ENCODE data around the gene RABGGTA. TPM values are rescaled to one million over a fixed set of nuclear protein-coding genes. Genes with fewer than 3 reads are reported as not detected.

RABGGTA gene
- total and polyA plus RNA-seq, 9 donors, result 7.9 to 48.3 (median 23.1) TPM

DNA sequence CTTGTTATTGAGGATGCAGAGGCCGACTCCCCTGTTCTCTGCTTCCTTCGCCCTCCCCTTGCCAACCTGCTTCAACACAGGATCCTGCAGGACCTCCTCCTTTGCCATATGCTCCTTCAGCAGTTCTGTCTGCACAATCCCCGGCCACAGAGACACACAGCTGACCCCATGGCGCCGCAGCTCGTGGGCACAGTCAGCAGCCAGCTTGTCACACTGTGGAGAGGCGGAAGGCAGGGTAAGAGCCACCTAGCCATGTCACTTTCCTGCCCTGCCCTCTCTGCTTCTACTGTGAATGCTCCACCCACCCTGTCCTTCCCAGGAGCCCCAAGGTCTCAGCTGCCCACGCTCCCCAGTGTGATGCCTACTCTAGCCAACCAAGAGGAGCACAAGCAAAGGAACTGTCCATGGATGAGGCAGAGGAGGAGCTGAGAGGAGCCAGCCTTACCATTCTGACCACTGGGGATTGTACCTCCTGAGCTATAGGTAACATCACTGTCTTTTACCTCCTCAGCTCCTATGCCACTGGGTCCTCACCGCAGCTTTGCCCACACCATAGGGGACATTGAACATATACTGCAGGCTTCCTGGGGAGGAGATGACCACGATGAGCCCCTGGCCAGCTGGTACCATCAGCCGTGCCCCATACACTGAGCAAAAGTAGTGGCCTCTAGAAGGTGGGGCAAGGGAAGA, 20.9 kb upstream of the RABGGTA start:
- 90 to 91% (median 90%) methylated on average over 11 of the region's 11 CpGs for WGBS, 3 donors
- intact Hi-C loops (cut with DNase I), result no loop called here

GRCh38 chr14:24291446-24292117, 20.2 kb upstream of the RABGGTA start:
- no peaks in the 10 kb centered on the region for H3K36me3 ChIP-seq
- no peaks in the 10 kb centered on the region for H3K4me1 ChIP-seq (ENCODE audit: insufficient read depth)
- DNase-seq, result no peak
- WGBS, 3 donors, result 82 to 86% (median 82%) methylated on average over 3 of the region's 3 CpGs
- no peak for TF ChIP-seq EP300 (IDR thresholded peaks at IDR 0.05)
- TF ChIP-seq CTCF (IDR thresholded peaks at IDR 0.05), result no peak
- no peak for TF ChIP-seq POLR2A (IDR thresholded peaks at IDR 0.05)
- H3K27me3 ChIP-seq, result no peaks in the 10 kb centered on the region
- H3K4me3 ChIP-seq, result no peak overlapping the region
- H3K9me3 ChIP-seq, result no peaks in the 10 kb centered on the region
- intact Hi-C loops (cut with DNase I), result no loop called here
- no peak overlapping the region for H3K27ac ChIP-seq

More for the DNA sequence above, 20.9 kb upstream of the RABGGTA start:
- Histone ChIP-seq H3K27ac (no peak overlapping the region), H3K36me3 (no peaks in the 10 kb centered on the region), H3K4me1 (ENCODE audit: insufficient read depth) (no peaks in the 10 kb centered on the region), H3K4me3 (no peak overlapping the region), H3K9me3 (no peaks in the 10 kb centered on the region), H3K27me3 (no peaks in the 10 kb centered on the region)
- DNase-seq, result no peak
- TF ChIP-seq CTCF (IDR thresholded peaks at IDR 0.05) (no peak), EP300 (IDR thresholded peaks at IDR 0.05) (no peak), POLR2A (IDR thresholded peaks at IDR 0.05) (no peak)

DNA sequence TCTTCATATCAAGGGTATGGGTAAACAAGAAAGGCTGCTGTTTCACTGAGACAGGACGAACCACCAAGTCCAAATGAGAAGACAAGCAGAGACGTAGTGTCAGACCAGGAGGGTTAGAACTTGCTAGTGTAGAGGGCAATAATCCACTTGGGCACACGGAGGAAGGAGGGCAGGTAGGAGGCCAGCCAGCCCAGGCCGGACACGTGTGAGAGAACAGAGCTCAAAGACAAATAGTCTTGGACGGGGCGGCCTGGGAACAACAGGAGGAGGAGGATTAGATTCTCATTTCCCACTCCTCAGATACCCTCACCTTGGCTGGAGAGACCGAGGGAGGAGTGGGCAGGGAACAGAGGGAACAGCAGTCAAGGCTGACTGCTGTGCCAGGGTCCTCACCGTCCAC, 19.3 kb upstream of the RABGGTA start:
- Histone ChIP-seq H3K4me3 (no peak overlapping the region), H3K4me1 (ENCODE audit: insufficient read depth) (no peaks in the 10 kb centered on the region), H3K36me3 (no peaks in the 10 kb centered on the region), H3K9me3 (no peaks in the 10 kb centered on the region), H3K27me3 (no peaks in the 10 kb centered on the region), H3K27ac (no peak overlapping the region)
- DNase-seq, result no peak
- 70 to 77% (median 72%) methylated on average over 8 to 9 of the region's 9 CpGs for WGBS, 3 donors
- intact Hi-C loops (cut with DNase I), result no loop called here
- TF ChIP-seq EP300 (IDR thresholded peaks at IDR 0.05) (no peak), POLR2A (IDR thresholded peaks at IDR 0.05) (no peak), CTCF (IDR thresholded peaks at IDR 0.05) (no peak)

DNA sequence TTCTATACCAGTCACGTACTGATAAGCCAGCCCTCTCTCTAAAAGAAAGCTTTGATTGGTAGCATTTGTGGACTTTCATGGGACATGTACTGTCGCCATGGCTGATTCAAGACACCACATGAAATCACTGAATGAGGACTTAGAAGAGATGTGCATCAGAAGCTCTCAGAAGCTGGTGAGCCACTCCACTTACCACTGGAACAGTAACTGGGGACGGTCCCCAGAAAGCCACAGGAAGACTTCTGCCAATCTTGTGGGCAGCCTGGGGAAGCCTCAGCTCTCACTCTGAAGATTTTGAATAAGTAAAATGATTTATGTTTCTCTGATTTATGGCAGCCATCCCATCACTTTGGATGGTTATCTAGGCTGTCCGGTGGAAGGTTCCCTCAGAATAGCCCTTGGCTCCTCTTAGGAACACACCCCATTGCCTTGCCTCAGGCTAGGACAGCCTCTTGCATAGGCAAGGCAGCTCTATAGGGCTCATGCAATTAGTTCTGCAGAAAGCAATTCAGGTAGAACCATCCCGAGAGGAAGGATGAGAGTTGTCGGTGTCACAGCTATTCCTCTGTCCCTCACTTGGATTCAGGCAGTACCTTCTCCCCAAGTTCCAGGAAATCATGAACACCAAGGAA, 18.4 kb upstream of the RABGGTA start:
- 80 to 84% (median 83%) methylated on average over 6 of the region's 6 CpGs for WGBS, 3 donors
- intact Hi-C loops (cut with DNase I), result no loop called here
- Histone ChIP-seq H3K9me3 (no peaks in the 10 kb centered on the region), H3K27ac (no peak overlapping the region), H3K4me3 (no peak overlapping the region), H3K4me1 (ENCODE audit: insufficient read depth) (no peaks in the 10 kb centered on the region), H3K27me3 (no peaks in the 10 kb centered on the region), H3K36me3 (no peaks in the 10 kb centered on the region)
- TF ChIP-seq POLR2A (IDR thresholded peaks at IDR 0.05) (no peak), CTCF (IDR thresholded peaks at IDR 0.05) (no peak), EP300 (IDR thresholded peaks at IDR 0.05) (no peak)
- no peak for DNase-seq

Data from ovary (tissue), 9 donors.